Activated CD4-positive, alpha-beta T cell treated with anti-CD3 and anti-CD28 coated beads for 48 hours (primary cell): Measurements from ENCODE around the gene HLF.
"Not testable (repeated sequence)": the region's sequence is repeated elsewhere in the genome, so short reads cannot be mapped to it uniquely, and the experiment has no call there.

Experiments used
- DNase-seq: peaks from one replicate; pipeline ENCODE4 v3.0.0-alpha.2; 2020

HLF gene

DNA sequence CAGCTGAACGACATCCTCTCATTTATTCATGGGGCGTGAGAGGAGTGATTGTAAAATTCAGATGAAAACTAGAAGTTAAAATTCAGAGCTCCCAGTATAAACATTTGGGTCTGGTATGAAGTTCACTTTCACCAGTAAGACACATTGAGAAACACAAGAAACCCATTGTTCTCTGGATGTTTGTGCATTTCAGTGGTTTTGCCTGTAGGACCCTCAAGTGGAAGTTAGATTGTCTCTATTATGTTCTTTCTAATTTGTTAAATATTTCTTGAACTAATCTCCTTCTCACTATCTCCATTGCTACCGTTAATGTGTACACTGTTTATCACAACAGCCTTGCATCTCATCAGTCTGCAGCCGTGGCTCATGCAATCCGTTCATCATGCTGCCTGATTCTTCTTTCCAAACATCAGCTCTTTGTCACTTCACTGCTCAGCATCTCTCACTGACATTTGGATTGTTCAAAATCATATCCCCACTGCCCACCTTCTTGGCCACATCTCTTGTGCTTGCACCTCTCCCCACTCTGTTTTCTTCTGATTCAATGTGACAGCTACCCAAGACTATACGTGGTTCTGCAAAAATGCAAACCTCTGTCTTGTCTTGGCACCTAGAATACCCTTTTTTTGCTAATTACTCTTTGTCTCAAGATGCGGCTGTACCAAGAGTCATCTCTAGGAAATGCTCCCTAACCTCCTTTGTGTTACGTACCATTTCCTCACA lies 49.5 kb downstream of the HLF start:
- DNase-seq: peak; percentile 5

DNA sequence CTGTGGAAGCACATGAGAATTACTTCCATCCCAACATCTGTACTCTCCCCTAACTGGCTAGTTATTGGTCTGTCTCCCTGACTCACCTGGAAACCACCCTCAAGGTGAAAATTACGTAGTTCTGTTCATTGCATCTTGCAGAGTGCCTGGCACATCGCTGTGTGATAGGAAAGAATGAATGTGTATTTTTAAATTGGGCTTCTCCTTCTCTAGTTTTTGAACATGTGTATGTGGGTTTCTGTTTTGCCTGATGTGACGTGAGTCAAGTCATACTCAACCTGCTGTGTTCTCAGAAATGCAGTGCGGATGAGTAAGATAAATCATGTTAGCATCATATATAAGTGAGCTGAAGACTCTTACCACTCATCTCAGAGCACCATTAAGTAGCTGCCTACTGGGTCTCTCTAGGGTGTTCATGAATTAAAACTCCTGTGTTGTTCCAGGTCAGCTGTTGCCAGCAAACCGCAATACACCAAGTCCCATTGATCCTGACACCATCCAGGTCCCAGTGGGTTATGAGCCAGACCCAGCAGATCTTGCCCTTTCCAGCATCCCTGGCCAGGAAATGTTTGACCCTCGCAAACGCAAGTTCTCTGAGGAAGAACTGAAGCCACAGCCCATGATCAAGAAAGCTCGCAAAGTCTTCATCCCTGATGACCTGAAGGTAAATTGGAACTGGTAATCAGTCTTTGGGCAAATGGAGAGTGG lies 50.2 kb downstream of the HLF start:
- peak; percentile 45 for DNase-seq

DNA sequence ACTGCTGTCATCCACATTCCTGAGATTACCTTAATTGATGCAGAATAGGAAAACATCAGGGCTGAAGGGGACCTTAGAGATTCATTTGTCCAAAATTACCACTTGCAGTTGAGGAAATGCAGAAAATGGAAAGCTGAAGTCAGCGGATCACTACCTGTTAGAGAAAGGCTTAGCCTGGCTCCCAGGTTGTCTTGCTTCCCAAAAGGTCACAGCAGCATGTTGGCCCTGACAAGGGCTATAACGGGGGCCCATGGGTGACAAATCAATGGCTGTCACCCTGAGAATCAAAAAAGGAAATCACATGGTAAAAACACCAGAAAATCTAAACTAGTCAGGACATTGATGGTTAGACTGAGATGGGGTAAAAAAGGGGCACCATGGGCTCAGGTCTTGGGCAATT lies 51.7 kb downstream of the HLF start:
- DNase-seq: no peak

DNA sequence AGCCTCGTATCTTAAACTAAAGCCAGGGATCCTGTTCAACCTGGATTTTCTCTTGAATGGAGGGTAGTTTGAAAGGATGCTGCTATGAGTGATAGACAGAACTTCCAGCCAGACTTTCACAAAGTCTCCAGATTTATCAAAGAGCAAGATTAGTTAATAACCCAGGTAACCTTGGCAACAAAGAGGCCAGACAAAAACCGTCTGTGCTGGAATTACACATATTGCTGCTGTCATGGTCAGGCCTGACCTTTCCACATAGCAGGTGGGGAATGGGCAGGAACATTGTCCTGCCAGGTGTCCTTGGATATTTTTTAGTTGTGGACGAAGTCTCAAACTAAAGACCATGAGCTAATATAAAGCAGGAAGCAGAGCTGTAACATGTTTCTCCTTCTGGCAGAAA lies 52.5 kb downstream of the HLF start:
- DNase-seq: no peak

DNA sequence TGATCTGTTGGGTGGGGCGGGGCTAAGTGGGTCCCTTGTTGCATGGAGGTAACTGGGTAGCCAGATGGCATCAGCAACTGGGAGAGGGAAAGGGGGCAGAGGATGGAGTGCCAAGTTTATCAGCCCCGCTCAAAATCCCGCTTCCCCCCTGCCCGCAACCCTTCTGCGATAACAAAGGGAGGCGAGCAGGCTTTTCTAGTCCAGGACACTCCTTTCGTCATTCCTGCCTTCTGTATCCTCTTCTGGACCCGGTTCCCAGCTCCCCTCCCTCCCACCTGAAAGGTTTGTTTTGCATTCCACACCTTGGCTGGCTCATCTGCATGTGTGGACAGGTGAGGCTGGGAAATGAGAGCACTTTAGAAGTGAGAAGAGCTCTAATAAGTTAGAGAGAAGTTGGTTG lies 53.3 kb downstream of the HLF start:
- no peak for DNase-seq

DNA sequence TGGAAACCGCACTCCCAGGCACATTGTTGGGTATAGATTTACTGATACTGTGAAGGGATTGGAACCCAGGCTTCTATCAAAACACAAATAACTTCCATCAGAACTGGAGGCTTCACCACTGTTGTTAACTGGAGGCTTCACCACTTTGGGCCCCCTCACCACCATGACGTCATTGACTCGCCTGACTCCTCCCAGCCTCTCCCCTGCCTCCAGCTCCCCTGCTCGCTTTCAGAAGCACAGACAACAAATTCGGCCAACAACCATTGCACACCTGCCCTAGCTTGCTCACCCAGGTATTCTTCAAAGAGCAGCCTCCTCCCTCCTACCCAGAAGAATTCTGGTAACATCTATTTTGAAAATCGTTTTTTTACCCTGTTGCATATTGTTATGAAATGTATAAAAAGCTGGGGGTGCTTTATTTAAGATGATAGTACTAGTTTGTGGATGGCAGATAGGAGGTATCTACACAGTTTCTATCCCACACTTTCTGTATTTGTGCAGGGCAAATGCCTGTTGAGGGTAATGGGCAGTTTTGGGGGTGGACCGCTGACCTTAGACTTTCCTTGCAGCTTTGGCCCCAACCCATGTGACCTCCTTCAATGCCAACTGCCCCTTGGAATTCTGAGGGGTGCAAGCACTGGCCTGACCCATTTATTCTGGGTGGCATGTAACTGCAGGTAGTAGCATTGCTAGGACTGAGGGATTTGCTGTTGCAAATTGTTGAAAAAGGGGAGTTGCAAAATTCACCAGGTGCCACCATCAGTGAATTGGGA lies 54.1 kb downstream of the HLF start:
- DNase-seq: no peak

DNA sequence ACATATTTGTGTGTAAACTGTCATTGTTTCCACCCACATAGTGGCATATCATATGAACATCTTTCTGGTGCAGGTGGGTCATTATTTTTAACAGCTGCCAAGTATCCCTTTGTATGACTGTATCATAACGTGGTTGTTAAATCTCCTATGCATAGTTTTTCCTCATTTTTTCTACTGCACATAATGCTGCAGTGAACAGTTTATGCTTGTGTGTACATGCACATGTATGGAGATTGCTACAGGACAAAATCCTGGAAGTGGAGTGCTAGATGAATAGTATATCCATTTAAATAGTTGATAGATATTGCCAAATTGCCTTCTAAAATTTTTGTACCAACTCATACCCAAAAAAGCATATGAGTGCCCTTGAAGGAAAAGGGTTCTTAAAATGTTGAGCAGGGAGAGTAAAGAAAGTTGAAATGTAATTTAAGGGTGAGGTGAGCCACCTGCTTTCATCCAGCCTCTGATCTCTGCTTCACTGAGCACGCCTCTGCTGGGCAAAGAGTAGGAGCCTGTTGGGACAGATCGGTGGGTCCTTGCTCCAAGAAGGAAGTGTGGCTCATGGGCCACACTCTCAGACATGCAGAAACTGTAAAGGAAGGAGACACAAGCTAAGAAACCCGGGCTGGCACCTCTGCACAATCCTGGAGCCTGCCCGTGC lies 55.3 kb downstream of the HLF start:
- DNase-seq: no peak

DNA sequence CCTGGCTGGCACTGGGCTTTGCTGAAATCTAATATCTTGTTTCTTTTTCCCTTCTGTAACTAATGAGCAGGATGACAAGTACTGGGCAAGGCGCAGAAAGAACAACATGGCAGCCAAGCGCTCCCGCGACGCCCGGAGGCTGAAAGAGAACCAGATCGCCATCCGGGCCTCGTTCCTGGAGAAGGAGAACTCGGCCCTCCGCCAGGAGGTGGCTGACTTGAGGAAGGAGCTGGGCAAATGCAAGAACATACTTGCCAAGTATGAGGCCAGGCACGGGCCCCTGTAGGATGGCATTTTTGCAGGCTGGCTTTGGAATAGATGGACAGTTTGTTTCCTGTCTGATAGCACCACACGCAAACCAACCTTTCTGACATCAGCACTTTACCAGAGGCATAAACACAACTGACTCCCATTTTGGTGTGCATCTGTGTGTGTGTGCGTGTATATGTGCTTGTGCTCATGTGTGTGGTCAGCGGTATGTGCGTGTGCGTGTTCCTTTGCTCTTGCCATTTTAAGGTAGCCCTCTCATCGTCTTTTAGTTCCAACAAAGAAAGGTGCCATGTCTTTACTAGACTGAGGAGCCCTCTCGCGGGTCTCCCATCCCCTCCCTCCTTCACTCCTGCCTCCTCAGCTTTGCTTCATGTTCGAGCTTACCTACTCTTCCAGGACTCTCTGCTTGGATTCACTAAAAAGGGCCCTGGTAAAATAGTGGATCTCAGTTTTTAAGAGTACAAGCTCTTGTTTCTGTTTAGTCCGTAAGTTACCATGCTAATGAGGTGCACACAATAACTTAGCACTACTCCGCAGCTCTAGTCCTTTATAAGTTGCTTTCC lies 56.0 kb downstream of the HLF start:
- DNase-seq: no peak

DNA sequence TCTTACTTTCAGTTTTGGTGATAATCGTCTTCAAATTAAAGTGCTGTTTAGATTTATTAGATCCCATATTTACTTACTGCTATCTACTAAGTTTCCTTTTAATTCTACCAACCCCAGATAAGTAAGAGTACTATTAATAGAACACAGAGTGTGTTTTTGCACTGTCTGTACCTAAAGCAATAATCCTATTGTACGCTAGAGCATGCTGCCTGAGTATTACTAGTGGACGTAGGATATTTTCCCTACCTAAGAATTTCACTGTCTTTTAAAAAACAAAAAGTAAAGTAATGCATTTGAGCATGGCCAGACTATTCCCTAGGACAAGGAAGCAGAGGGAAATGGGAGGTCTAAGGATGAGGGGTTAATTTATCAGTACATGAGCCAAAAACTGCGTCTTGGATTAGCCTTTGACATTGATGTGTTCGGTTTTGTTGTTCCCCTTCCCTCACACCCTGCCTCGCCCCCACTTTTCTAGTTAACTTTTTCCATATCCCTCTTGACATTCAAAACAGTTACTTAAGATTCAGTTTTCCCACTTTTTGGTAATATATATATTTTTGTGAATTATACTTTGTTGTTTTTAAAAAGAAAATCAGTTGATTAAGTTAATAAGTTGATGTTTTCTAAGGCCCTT lies 56.8 kb downstream of the HLF start:
- DNase-seq: no peak

DNA sequence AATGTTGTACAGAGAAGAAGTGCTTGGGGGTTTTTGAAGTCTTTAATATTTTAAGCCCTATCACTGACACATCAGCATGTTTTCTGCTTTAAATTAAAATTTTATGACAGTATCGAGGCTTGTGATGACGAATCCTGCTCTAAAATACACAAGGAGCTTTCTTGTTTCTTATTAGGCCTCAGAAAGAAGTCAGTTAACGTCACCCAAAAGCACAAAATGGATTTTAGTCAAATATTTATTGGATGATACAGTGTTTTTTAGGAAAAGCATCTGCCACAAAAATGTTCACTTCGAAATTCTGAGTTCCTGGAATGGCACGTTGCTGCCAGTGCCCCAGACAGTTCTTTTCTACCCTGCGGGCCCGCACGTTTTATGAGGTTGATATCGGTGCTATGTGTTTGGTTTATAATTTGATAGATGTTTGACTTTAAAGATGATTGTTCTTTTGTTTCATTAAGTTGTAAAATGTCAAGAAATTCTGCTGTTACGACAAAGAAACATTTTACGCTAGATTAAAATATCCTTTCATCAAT lies 57.8 kb downstream of the HLF start:
- DNase-seq: no peak

DNA sequence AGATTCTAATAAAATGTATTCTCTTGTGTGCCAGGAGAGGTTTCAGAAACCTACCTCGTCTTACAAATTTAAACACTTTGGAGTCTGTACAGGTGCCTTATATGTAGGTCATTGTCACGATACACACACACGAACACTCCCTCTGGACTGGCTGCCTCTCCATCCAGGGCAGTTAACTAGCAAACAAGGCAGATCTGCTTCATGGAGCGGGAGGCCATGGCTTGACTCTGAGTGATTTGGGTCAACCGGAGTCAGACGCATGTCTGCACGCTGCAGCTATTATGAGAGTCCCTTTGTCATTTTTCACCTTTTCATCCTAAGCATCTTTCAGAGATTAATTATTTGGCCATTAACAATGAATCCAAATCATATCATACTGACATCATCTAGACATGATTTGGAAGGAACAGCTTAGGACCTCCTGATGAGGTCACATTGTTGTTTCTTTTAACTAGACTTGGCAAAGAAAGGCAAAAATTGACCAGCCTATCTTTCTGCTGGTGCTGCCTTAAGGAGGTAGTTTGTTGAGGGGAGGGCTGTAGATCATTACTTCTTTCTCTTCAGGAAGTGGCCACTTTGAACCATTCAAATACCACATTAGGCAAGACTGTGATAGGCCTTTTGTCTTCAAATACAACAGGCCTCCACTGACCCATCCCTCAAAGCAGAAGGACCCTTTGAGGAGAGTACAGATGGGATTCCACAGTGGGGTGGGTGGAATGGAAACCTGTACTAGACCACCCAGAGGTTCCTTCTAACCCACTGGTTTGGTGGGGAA lies 58.9 kb downstream of the HLF start:
- no peak for DNase-seq

DNA sequence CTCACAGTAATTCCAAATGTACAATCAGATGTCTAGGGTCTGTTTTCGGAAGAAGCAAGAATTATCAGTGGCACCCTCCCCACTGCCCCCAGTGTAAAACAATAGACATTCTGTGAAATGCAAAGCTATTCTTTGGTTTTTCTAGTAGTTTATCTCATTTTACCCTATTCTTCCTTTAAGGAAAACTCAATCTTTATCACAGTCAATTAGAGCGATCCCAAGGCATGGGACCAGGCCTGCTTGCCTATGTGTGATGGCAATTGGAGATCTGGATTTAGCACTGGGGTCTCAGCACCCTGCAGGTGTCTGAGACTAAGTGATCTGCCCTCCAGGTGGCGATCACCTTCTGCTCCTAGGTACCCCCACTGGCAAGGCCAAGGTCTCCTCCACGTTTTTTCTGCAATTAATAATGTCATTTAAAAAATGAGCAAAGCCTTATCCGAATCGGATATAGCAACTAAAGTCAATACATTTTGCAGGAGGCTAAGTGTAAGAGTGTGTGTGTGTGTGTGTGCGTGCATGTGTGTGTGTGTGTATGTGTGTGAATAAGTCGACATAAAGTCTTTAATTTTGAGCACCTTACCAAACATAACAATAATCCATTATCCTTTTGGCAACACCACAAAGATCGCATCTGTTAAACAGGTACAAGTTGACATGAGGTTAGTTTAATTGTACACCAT lies 59.7 kb downstream of the HLF start:
- no peak for DNase-seq

DNA sequence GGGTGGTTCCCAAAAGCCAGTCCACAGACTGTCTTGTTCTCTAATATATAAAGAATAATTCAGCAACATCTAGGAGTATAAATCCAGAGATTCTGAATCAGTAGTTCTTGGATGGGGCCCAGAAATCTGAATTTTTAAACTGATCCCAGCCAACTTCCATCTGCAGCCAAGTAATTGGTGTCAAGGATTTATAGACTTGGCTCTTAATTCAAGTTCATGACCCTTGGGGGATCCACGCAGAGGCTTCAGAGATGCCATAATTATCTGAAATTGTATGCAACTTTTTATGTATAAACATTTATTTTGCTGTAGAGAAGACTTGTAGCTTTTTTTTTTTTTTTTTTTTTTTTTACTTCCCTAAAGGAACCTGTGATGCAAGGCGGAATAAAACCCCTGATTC lies 60.6 kb downstream of the HLF start:
- no peak for DNase-seq

DNA sequence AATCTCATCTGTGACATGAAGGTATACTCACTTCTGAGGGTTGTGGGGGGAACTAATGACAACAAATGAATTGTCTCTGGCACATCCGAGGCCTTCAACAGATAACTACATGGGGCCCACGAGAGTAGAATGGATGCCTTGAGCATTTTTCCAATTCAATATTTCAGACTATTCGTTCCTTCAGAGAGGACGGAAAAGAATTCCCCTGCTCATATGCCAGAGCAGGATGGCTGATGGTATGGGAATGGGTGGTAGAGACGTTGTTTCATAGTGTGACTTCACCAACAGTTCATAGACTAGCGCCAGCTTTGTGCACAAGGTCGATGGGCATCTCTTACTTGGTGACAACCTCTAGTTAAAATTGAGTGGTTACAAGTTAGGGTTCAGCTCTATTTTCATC lies 61.3 kb downstream of the HLF start:
- no peak for DNase-seq

DNA sequence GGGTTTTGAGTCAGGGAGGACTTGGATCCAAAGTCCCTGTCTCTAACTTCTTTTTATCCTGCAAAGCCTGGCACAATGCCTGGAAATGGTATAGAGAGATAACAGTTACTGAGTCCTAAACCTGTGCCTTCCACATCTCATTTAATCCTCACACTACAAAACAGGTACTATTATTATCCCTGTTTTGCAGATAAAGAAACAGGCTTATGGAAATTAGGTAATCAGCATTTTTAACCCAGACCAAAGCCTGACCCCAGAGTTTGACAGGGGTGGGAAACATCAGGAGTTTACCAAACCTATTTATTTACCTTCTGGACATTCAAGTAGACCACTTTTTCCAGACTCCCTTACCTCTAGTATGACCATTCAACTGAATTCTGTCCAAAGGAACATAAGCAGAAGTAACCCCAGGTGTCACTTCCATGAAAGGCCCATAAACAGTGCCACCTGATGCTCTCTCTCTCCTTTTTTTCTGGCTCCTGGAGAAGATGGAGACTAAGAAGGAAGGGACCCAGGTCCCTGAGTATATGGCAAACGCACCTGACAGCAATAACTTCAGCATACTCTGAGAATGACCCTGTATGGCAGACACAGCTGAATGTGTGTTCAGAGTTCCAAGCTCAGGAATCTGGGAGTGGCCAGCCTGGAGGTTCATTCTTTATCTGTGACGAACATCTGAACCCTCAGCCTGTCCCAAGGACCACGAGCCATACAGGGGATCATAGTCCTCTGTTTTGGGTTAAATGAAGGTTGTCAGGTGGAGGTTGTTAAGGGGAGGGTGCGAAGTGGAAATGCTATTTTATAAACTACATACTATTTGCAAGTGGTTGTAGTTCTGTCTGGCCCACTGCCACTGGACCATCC lies 62.7 kb downstream of the HLF start:
- no peak for DNase-seq

DNA sequence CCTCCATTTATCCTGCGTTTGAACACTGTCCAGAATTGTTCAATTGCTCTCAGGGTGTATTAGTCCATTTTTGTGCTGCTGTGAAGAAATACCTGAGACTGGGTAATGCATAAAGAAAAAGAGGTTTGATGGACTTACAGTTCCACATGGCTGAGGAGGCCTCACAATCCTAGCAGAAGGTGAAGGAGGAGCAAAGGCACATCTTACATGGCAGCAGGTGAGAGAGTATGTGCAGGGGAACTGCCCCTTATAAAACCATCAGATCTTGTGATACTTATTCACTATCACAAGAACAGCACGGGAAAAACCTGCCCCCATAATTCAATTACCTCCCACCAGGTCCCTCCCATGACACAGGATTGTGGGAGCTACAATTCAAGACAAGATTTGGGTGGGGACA lies 63.8 kb downstream of the HLF start:
- DNase-seq: not testable (repeated sequence)

DNA sequence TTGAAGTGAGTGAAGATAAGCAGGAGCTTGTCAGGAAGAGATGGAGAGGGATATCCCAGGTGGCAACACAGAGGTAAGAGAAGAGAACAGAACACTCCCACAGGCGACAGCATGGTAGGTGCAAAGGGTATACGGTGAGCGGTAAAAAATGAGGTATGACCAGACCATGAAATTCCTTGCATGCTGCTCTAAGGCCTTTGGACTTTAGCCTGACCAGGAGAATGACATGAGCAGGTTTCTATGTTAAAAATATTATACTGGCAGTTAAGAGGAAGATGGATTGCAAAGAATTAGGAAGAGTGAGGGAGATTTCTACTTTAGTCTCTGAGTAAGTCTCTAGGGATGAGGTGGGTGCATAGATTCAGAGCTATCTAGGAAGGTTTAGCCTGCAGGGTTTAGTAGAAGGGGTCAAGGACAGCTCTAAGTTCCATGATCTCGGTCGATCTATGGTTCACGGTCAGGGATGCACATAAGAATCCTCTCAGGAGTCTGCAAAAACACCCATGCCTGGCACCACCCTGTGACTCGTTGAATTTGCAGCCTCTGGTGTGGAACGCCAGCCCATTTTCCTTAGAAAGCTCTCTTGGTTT lies 65.7 kb downstream of the HLF start:
- DNase-seq: no peak

DNA sequence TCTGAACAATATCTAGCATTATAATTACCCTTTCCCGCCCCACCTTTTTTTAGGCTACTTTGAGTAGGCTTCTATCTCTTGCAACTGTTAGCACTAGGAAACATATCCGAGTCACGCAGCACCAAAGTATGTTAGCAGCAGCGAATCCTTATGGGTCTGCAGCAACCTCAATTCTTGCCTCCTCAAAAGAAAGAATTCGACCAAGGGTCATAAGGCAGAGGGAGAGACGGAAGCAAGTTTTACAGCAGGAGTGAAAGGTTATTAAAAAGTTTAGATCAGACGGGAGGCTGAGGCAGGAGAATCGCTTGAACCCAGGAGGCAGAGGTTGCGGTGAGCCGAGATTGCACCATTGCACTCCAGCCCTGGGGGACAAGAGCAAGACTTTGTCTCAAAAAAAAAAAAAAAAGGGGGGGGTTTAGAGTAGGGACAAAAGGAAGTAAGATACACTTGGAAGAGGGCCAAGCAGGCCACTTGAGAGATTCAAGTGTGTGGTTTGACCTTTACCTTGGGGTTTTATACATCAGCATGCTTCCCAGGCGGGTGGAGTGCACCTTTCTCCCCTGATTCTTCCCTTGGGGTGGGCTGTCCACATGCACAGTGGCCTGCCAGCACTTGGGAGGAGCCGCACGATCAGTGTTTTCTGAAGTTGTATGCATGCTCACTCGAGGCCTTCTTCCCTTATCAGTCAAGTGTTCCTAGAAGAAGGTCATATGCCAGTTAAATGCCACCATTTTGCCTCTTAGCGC lies 67.7 kb downstream of the HLF start:
- DNase-seq: no peak
